GM20000 (cell line): ENCODE measurements around the gene LRSAM1.
"Not testable (repeated sequence)": the region's sequence is repeated elsewhere in the genome, so short reads cannot be mapped to it uniquely, and the experiment has no call there.

Source experiments
- DNase-seq: peaks from one replicate; pipeline ENCODE4 v3.0.0; 2012; ENCODE audit warnings: low spot score
- CTCF ChIP-seq: IDR thresholded peaks from 2 replicates; pipeline ENCODE4 v1.5.1; 2012; ENCODE audit warnings: mild to moderate bottlenecking, control low read depth; ENCODE audit errors: extremely low read depth, missing control alignments

LRSAM1 gene

DNA sequence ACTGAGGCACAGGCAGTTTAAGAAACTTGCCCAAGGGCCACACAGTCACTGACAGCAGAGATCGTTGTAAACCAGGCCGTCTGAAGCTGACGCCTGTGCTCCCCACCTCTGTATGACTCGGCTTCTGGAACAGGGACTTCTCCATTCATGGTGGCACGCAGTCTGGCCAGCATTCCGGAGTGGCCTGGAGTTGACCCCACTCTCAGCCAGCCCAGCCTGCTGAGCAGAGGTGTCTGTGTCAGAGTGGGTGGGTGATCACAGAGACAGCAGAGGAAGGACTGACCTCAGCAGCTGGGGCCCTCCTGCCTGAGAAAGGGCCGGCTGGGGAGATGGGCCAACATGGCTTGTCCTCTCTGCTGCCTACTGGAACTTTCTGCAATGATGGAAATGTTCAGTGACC is 12.6 kb downstream of the LRSAM1 start:
- no peak for DNase-seq
- no peak for TF ChIP-seq CTCF

DNA sequence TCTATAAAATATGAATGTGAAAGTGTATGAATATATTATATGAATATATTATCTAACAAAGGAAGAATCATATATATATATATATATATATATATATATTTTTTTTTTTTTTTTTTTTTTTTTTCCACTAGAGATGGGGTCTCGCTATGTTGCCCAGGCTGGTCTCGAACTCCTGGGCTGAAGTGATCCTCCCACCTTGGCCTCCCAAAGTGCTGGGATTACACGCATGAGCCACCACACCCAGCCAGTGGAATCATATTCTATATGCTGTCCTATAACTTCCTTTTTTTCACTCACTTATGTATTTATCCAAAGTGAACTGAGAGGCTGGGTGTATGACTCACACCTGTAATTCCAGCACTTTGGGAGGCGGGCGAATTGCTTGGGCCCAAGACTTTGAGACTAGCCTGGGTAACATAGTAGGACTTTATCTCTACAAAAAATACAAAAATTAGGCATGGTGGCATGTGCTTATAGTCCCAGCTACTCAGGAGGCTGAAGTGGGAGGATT is 15.2 kb downstream of the LRSAM1 start:
- DNase-seq = not testable (repeated sequence)

DNA sequence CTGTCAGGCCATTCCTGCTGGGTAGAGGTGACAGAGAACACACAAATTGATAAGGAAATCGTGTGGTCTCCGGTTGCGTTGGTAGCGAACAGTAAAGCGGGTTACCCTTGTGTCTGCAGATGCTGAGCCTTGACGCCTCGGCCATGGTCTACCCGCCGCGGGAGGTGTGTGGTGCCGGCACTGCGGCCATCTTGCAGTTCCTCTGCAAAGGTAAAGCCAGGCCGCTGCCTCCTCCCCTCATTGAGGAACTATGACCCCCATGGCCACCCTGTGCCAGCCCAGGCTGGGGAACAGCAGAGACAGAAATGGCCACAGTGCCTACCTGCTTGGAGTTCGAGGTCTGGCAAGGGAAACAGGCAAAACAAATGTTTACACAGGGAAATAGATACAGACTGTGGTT is 16.3 kb downstream of the LRSAM1 start:
- no peak for TF ChIP-seq CTCF
- no peak for DNase-seq

GRCh38 chr9:127470662-127471061 is 19.4 kb downstream of the LRSAM1 start:
- no peak for TF ChIP-seq CTCF
- no peak for DNase-seq

DNA sequence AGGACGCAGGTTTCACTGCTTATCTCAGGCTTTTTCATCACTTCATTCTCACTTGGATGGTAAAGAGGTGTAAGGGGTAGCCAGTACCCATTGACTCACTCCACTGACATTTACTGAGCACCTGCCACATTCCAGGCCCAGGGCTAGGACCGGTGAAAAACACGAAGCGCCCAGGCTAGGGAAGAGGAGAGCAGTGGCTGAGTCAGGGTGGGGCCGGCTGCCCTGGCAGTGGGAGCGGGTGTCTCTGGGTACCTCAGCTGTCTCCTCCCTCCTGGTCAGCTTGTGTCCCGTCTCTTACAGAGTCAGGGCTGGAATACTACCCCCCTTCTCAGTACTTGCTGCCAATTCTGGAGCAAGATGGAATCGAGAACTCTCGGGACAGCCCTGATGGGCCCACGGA is 22.2 kb downstream of the LRSAM1 start:
- no peak for TF ChIP-seq CTCF
- DNase-seq = no peak

- DNase-seq = no peak
- no peak for TF ChIP-seq CTCF
These were observed 22.6 kb downstream of the LRSAM1 start for GRCh38 chr9:127473932-127474331.

GRCh38 chr9:127474592-127474991 is 23.3 kb downstream of the LRSAM1 start:
- no peak for DNase-seq
- no peak for TF ChIP-seq CTCF

GRCh38 chr9:127479507-127480081 is 28.3 kb downstream of the LRSAM1 start:
- DNase-seq = no peak
- no peak for TF ChIP-seq CTCF
